Coronary artery (tissue), 2 donors: ENCODE measurements around the gene TAC4.

Source experiments
- DNase-seq: peaks from one replicate; pipeline ENCODE4 v3.0.0-alpha.2; 2017; ENCODE audit warnings: low spot score
- H3K27ac ChIP-seq, 2 donors: fragments of 200-600 bp; sonication (generic); one replicate each; pipeline ENCODE4 v1.5.1; 2016 to 2019
- H3K4me3 ChIP-seq: fragments of 200-600 bp; sonication (generic); 2 replicates; pipeline ENCODE4 v1.5.1; 2016; ENCODE audit warnings: mild to moderate bottlenecking, moderate library complexity
- CTCF ChIP-seq: fragments of 200-600 bp; sonication (generic); IDR thresholded peaks from one replicate; pipeline ENCODE4 v1.5.1; 2019; ENCODE audit warnings: antibody characterized with exemption

TAC4 gene

GRCh38 chr17:49793309-49793708, 54.6 kb downstream of the TAC4 start:
- Histone ChIP-seq H3K4me3 (no peak overlapping the region), H3K27ac (no peak overlapping the region)
- no peak for TF ChIP-seq CTCF
- no peak for DNase-seq

- TF ChIP-seq CTCF, result no peak
- peak overlapping the region; percentile 99 to 100 for H3K27ac ChIP-seq
- no peak for DNase-seq
Measured at GRCh38 chr17:49789243-49789578, 58.7 kb downstream of the TAC4 start.

GRCh38 chr17:49788478-49789242, 59.2 kb downstream of the TAC4 start, which contains the start of gene KAT7:
KAT7 (plus strand) TSS chr17:49788681; CDS start chr17:49788835, 154 bp downstream.
- no peak for TF ChIP-seq CTCF
- Histone ChIP-seq H3K4me3 (peak within 1 kb of the TSS; percentile 100), H3K27ac (peak within 1 kb of the TSS; percentile 99 to 100)
- DNase-seq, result peak; percentile 99

More at GRCh38 chr17:49789243-49789578, 58.7 kb downstream of the TAC4 start:
- H3K4me3 ChIP-seq, result peak overlapping the region; percentile 100
